Adrenal gland (tissue), 5 donors: Measurements from ENCODE around the gene TRAF7.
"Not testable (repeated sequence)": the region's sequence is repeated elsewhere in the genome, so short reads cannot be mapped to it uniquely, and the experiment has no call there.

Experiments used
- POLR2A ChIP-seq, 2 donors: fragments of 450-650 bp; IDR thresholded peaks; one replicate each; pipeline ENCODE4 v1.6.1; 2017; ENCODE audit warnings: antibody characterized with exemption in 2 of 2, mild to moderate bottlenecking in 2 of 2, moderate library complexity in 1 of 2
- TF ChIP-seq, protein P1 (sequence below), 6 experiments: fragments of 450-650 bp in 4 of 6; fragments of 200-600 bp in 2 of 6; sonication (generic) in 1 of 6; IDR thresholded peaks; 1 replicate in 5 of 6; 2 replicates in 1 of 6; pipeline versions ENCODE4 v1.5.1 to v1.8.0; 2016 to 2021; ENCODE audit warnings: antibody characterized with exemption in 6 of 6, mild to moderate bottlenecking in 2 of 6, moderate library complexity in 1 of 6
- donor health status: DM: no; HTN: no; CAD: no.

DNA sequence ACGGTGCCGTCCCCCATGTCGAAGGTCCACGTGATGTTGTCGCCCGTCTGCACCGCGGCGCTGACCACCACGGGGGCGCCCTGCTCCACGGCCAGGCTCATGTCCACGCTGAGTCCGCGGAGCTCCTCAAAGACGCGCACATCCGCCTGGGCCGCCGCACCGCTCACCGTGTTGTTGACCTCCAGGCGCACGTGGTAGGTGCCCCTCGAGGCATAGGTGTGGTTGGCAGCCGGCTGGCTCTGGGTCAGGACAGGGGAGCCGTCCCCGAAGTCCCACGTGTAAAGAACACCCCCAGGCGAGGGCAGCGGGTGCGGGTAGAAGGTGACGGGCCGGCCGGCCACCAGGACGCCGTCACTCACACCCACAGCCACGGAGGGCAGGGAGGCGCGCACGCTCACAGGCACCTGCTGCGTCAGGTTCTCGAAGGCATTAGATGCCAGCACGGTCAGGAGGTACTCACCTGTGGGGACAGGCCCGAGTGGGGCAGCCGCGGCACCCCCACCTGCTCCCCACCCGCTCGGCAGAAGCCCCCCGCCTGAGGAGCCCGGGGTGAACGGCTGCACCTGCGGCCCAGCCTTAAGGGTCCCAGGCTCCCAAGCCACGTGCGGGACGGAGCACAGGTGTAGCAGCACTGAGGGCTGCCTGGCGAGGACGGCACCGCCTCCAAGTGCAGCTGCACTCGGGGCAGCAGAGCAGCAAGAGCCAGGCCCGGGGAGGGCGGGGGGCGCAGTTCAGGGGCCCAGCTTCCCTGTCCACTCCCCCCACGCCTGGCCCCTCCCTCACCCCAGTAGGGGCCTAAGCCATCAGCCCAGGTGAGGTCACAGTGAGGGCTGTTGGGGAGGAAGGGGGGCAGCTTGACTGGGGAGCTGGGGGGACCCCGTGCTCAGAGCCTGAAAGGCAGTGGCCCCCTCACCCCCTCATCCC, 43.9 kb upstream of the TRAF7 start:
- TF ChIP-seq, protein P1, sequence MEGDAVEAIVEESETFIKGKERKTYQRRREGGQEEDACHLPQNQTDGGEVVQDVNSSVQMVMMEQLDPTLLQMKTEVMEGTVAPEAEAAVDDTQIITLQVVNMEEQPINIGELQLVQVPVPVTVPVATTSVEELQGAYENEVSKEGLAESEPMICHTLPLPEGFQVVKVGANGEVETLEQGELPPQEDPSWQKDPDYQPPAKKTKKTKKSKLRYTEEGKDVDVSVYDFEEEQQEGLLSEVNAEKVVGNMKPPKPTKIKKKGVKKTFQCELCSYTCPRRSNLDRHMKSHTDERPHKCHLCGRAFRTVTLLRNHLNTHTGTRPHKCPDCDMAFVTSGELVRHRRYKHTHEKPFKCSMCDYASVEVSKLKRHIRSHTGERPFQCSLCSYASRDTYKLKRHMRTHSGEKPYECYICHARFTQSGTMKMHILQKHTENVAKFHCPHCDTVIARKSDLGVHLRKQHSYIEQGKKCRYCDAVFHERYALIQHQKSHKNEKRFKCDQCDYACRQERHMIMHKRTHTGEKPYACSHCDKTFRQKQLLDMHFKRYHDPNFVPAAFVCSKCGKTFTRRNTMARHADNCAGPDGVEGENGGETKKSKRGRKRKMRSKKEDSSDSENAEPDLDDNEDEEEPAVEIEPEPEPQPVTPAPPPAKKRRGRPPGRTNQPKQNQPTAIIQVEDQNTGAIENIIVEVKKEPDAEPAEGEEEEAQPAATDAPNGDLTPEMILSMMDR (IDR thresholded peaks at IDR 0.05), result not testable (repeated sequence)
- TF ChIP-seq POLR2A (IDR thresholded peaks at IDR 0.05), result not testable (repeated sequence)
